HepG2 (cell line): ENCODE results near the gene CIITA. TPM values are rescaled to one million over a fixed set of nuclear protein-coding genes. Genes with fewer than 3 reads are reported as not detected.
"Not testable (repeated sequence)": the region's sequence is repeated elsewhere in the genome, so short reads cannot be mapped to it uniquely, and the experiment has no call there.

Source experiments
- ATAC-seq: fragments of 200-7000 bp; cut with Tn5 transposase; 3 replicates; pipeline ENCODE4 v1.9.1; 2020; ENCODE audit warnings: mild to moderate bottlenecking, moderate library complexity
- BruUV-seq: library from RNA; stranded (reverse); fragments of 400-500 nt; replicated peaks from 2 replicates; lab custom pipeline; 2021; lab: Mats Ljungman, UMichigan
- CTCF ChIA-PET: fragments of 300-600 bp; formaldehyde crosslinking; extraction: SDS; loops from one replicate; lab custom pipeline; 2021; ENCODE audit warnings: low total read pairs, inconsistent platforms, low intra/inter-chr PET ratio; lab: Yijun Ruan, JAX
- POLR2A ChIA-PET: fragments of 350-600 bp; sonication (Branson Sonifier 250); formaldehyde crosslinking; loops from one replicate; lab custom pipeline; 2020; ENCODE audit warnings: antibody characterized with exemption, inconsistent platforms; lab: Yijun Ruan, JAX
- DNase-seq: peaks from one replicate; pipeline ENCODE4 v3.0.0-alpha.2; 2015; ENCODE audit warnings: low spot score
- FAIRE-seq: peaks from 3 replicates; lab custom pipeline; 2011; peaks lifted over from hg19 to GRCh38; lab: Jason Lieb, UNC
- H2AFZ ChIP-seq: one replicate; pipeline ENCODE4 v1.6.1; 2011; ENCODE audit warnings: low read length, inconsistent platforms
- H3K27ac ChIP-seq: fragments of 300-600 bp; 3 replicates; pipeline ENCODE4 v1.8.0; 2011; ENCODE audit warnings: mixed run types, mild to moderate bottlenecking, mixed read lengths, low read length, inconsistent platforms; ENCODE audit not compliant: insufficient read depth; ENCODE audit errors: extremely low read length
- H3K27me3 ChIP-seq, 2 experiments: fragments of 200-600 bp in 1 of 2; 2 replicates in 1 of 2; 3 replicates in 1 of 2; pipeline versions ENCODE4 v1.6.0 to v1.8.0; 2011; ENCODE audit warnings: low read length in 2 of 2, mild to moderate bottlenecking in 2 of 2, moderate library complexity in 2 of 2, inconsistent platforms in 1 of 2; ENCODE audit not compliant: insufficient read depth in 2 of 2, control insufficient read depth in 1 of 2
- H3K36me3 ChIP-seq, 2 experiments: fragments of 200-600 bp in 1 of 2; replicated peaks in 1 of 2; 2 replicates in 1 of 2; 3 replicates in 1 of 2; pipeline versions ENCODE4 v1.5.1 to v1.8.0; 2011; ENCODE audit warnings: low read length in 2 of 2, inconsistent platforms in 1 of 2; ENCODE audit not compliant: insufficient read depth in 2 of 2, control insufficient read depth in 1 of 2
- H3K4me1 ChIP-seq: 2 replicates; pipeline ENCODE4 v1.5.1; 2012; ENCODE audit warnings: low read length, inconsistent platforms; ENCODE audit not compliant: insufficient read depth
- H3K4me2 ChIP-seq: 2 replicates; pipeline ENCODE4 v1.6.0; 2011; ENCODE audit warnings: low read depth, low read length, inconsistent platforms
- H3K4me3 ChIP-seq, 3 experiments: fragments of 200-600 bp in 1 of 3; sonication (generic), shearing (Covaris generic) in 1 of 3; replicated peaks in 1 of 3; 2 replicates each; pipeline ENCODE4 v1.5.1; 2011 to 2016; ENCODE audit warnings: low read length in 3 of 3, inconsistent platforms in 2 of 3, low read depth in 2 of 3, mild to moderate bottlenecking in 2 of 3, control low read depth in 1 of 3, mixed read lengths in 1 of 3; ENCODE audit not compliant: insufficient read depth in 1 of 3
- H3K79me2 ChIP-seq: one replicate; pipeline ENCODE4 v1.6.1; 2011; ENCODE audit warnings: low read length, inconsistent platforms; ENCODE audit not compliant: insufficient read depth
- H3K9ac ChIP-seq: 2 replicates; pipeline ENCODE4 v1.6.0; 2011; ENCODE audit warnings: mild to moderate bottlenecking, low read depth, low read length, inconsistent platforms; ENCODE audit not compliant: insufficient read depth
- H3K9me3 ChIP-seq: 2 replicates; pipeline ENCODE4 v1.5.1; 2012; ENCODE audit warnings: mild to moderate bottlenecking, low read length
- H4K20me1 ChIP-seq: 2 replicates; pipeline ENCODE4 v1.6.0; 2011; ENCODE audit warnings: inconsistent platforms, mild to moderate bottlenecking, low read length, moderate library complexity; ENCODE audit not compliant: insufficient read depth
- NR1H2 ChIP-seq: sonication (generic); formaldehyde crosslinking; IDR thresholded peaks from 2 replicates; pipeline ENCODE4 v1.8.1; 2022; ENCODE audit warnings: low read depth, missing genetic modification reagents, borderline replicate concordance
- NR2F2 ChIP-seq: IDR thresholded peaks from 2 replicates; pipeline ENCODE4 v1.6.1; 2012; ENCODE audit warnings: low read depth, inconsistent platforms, borderline replicate concordance
- SIX4 ChIP-seq: sonication (generic); formaldehyde crosslinking; IDR thresholded peaks from 2 replicates; pipeline ENCODE4 v1.4.0; 2020; ENCODE audit warnings: missing genetic modification reagents
- ZNF121 ChIP-seq: sonication (generic); formaldehyde crosslinking; IDR thresholded peaks from 2 replicates; pipeline ENCODE4 v1.5.0; 2020; ENCODE audit warnings: mild to moderate bottlenecking, missing genetic modification reagents
- ZNF282 ChIP-seq: fragments of 450-650 bp; IDR thresholded peaks from 2 replicates; pipeline ENCODE4 v1.6.1; 2018; ENCODE audit not compliant: partially characterized antibody
- ZNF615 ChIP-seq: sonication (generic); formaldehyde crosslinking; IDR thresholded peaks from 2 replicates; pipeline ENCODE4 v1.5.0; 2020; ENCODE audit warnings: mild to moderate bottlenecking, missing genetic modification reagents, borderline replicate concordance
- WGBS: methylation state at CpG from one replicate; pipeline ENCODE4 v1.1.6; 2017; ENCODE audit warnings: low lambda C conversion rate; 5-methylcytosine and 5-hydroxymethylcytosine counted together
- in situ Hi-C: cut with HindIII; loops from 2 replicates; pipeline ENCODE4 v1.10.0; 2017; ENCODE audit warnings: low pct_unique_long_range_greater_than_20kb; ENCODE audit not compliant: extremely low pct_ligation_motif_present
- intact Hi-C: fragments of 100-400 bp; cut with micrococcal nuclease; formaldehyde crosslinking; loops from one replicate; pipeline ENCODE4 v1.10.0; 2022; ENCODE audit not compliant: unreplicated experiment
- polyA plus RNA-seq, 8 experiments: library from polyadenylated mRNA; depleted of rRNA in 3 of 8; stranded (reverse) in 7 of 8; unstranded in 1 of 8; fragments of >200 nt; fragmentation: Illumina TruSeq in 4 of 8; extraction: Trizol in 4 of 8; gene quantifications; 2 replicates each; pipeline versions ENCODE4 v1.2.1 to v1.2.3, GENCODE V29; 2011 to 2016; ENCODE audit warnings: low read depth in 4 of 8, missing spikeins in 1 of 8, mixed read lengths in 1 of 8; ENCODE audit not compliant: insufficient read depth in 1 of 8
- total RNA-seq, 5 experiments: library from RNA; depleted of rRNA; stranded (reverse); fragments of >200 nt; fragmentation: Illumina TruSeq; extraction: Trizol; gene quantifications; 2 replicates each; pipeline ENCODE4 v1.2.3, GENCODE V29; 2016; ENCODE audit warnings: low read depth in 1 of 5
- TF ChIP-seq, protein P1 (sequence below): fragments of 450-650 bp; IDR thresholded peaks from 2 replicates; pipeline ENCODE4 v1.6.1; 2016
- TF ChIP-seq, protein P2 (sequence below): sonication (generic); formaldehyde crosslinking; IDR thresholded peaks from 2 replicates; pipeline ENCODE4 v1.4.0; 2020; ENCODE audit warnings: missing genetic modification reagents

Gene CIITA
- total and polyA plus RNA-seq, 2 of the 13 experiments (the other 11 are each of a cell fraction or from before 2014, with no cell fraction given): 0.08 to 0.09 TPM

DNA sequence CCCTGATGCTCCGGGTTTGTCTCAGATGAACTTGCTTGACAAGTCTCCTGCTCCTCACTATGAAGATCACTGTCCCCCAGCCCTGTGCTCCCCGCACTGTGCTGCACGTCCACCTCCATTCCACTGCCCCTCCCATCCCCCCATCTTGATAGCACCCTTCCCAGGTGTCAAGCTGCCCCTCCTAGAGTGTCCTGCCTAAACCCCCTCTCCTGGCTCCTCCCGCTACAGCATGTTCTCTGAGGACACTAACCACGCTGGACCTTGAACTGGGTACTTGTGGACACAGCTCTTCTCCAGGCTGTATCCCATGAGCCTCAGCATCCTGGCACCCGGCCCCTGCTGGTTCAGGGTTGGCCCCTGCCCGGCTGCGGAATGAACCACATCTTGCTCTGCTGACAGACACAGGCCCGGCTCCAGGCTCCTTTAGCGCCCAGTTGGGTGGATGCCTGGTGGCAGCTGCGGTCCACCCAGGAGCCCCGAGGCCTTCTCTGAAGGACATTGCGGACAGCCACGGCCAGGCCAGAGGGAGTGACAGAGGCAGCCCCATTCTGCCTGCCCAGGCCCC lies 46.7 kb downstream of the CIITA start (continued):
- TF ChIP-seq SIX4 (CRISPR knock-in tag) (no peak), NR2F2 (no peak), NR1H2 (CRISPR knock-in tag) (no peak)

DNA sequence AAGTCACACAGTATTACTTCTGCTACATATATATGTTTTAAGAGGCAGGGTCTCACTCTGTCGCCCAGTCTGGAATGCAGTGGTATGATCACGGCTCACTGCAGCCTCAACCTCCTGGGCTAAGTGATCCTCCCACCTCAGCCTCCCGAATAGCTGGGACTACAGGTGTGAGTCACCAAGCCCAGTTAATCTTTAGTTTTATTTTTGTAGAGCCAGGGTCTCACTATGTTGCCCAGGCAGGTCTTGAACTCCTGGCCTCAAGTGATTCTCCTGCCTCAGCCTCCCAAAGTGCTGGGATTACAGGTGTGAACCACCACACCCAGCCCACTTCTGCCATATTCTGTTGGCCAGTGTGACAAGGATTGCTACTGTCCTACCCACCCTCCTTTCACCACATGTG lies 48.3 kb downstream of the CIITA start:
- H3K27ac ChIP-seq, ATAC-seq, H2AFZ ChIP-seq, H3K4me2 ChIP-seq, H3K4me3 ChIP-seq, H3K9ac ChIP-seq, BruUV-seq, H3K79me2 ChIP-seq, DNase-seq, H4K20me1 ChIP-seq, in situ Hi-C loops, H3K9me3 ChIP-seq, H3K27me3 ChIP-seq, intact Hi-C loops, CTCF ChIA-PET, FAIRE-seq: not testable (repeated sequence)
- WGBS: 97% methylated on average over 3 of the region's 3 CpGs
- peak; percentile 83 for TF ChIP-seq ZNF121 (CRISPR knock-in tag)
- POLR2A ChIA-PET: interaction anchor here (1.4 kb wide), 1 partner anchor 16 kb away, joined by 3 read pairs; no protein-coding TSS in a partner anchor
- H3K36me3 ChIP-seq: peaks cover 18 to 36% of the 10 kb centered on the region in 2 experiments
- peaks cover 33% of the 10 kb centered on the region for H3K4me1 ChIP-seq

DNA sequence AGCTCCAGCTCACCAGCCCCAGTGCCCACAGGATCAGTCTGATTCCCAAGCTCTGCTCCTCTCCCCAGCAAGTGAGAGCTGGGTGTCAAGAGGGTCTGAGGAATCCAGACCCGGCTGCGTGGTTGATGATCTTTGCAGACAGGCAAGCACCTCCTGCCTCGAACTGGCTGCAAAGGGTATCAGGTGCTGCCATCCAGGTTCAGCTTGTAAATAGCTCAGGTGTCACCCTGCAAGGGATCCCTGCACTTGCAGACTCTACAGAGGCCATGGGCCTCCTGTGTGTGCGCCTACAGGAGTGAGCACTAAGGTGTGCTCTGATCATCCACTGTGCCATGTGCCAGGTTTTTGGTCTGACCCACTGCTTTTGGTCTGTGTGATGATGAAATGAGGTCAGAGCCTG lies 49.1 kb downstream of the CIITA start:
- peaks cover 33% of the 10 kb centered on the region for H3K4me1 ChIP-seq
- H3K9me3 ChIP-seq: no peaks in the 10 kb centered on the region
- BruUV-seq: no TSS peak
- no peak overlapping the region for H3K4me3 ChIP-seq
- no peaks in the 10 kb centered on the region for H4K20me1 ChIP-seq
- 97% methylated on average over 4 of the region's 4 CpGs for WGBS
- no peak overlapping the region for H3K4me2 ChIP-seq
- intact Hi-C loops: no loop called here
- in situ Hi-C loops: no loop called here
- H3K36me3 ChIP-seq: peaks cover 18 to 43% of the 10 kb centered on the region in 2 experiments
- H3K79me2 ChIP-seq: no peaks in the 10 kb centered on the region
- no peaks in the 10 kb centered on the region for H3K27me3 ChIP-seq
- no peak for TF ChIP-seq ZNF615 (CRISPR knock-in tag)
- TF ChIP-seq, protein P1, sequence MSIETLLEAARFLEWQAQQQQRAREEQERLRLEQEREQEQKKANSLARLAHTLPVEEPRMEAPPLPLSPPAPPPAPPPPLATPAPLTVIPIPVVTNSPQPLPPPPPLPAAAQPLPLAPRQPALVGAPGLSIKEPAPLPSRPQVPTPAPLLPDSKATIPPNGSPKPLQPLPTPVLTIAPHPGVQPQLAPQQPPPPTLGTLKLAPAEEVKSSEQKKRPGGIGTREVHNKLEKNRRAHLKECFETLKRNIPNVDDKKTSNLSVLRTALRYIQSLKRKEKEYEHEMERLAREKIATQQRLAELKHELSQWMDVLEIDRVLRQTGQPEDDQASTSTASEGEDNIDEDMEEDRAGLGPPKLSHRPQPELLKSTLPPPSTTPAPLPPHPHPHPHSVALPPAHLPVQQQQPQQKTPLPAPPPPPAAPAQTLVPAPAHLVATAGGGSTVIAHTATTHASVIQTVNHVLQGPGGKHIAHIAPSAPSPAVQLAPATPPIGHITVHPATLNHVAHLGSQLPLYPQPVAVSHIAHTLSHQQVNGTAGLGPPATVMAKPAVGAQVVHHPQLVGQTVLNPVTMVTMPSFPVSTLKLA: no peak
- no peak for TF ChIP-seq ZNF121 (CRISPR knock-in tag)
- TF ChIP-seq, protein P2, sequence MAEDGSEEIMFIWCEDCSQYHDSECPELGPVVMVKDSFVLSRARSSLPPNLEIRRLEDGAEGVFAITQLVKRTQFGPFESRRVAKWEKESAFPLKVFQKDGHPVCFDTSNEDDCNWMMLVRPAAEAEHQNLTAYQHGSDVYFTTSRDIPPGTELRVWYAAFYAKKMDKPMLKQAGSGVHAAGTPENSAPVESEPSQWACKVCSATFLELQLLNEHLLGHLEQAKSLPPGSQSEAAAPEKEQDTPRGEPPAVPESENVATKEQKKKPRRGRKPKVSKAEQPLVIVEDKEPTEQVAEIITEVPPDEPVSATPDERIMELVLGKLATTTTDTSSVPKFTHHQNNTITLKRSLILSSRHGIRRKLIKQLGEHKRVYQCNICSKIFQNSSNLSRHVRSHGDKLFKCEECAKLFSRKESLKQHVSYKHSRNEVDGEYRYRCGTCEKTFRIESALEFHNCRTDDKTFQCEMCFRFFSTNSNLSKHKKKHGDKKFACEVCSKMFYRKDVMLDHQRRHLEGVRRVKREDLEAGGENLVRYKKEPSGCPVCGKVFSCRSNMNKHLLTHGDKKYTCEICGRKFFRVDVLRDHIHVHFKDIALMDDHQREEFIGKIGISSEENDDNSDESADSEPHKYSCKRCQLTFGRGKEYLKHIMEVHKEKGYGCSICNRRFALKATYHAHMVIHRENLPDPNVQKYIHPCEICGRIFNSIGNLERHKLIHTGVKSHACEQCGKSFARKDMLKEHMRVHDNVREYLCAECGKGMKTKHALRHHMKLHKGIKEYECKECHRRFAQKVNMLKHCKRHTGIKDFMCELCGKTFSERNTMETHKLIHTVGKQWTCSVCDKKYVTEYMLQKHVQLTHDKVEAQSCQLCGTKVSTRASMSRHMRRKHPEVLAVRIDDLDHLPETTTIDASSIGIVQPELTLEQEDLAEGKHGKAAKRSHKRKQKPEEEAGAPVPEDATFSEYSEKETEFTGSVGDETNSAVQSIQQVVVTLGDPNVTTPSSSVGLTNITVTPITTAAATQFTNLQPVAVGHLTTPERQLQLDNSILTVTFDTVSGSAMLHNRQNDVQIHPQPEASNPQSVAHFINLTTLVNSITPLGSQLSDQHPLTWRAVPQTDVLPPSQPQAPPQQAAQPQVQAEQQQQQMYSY (CRISPR knock-in tag): 0 out of 2 replicates have a peak, but pooled peaks have one; percentile 43
- TF ChIP-seq ZNF282: no peak
- ATAC-seq: no peak
- CTCF ChIA-PET: no interaction called here
- no peak overlapping the region for H3K27ac ChIP-seq
- POLR2A ChIA-PET: interaction anchor here (1.2 to 1.5 kb wide), 3 partner anchors 15 to 19 kb away, joined by 3 to 6 read pairs (median 4); partner anchors contain the start of gene DEXI
- H2AFZ ChIP-seq: no peak overlapping the region
- H3K9ac ChIP-seq: no peak overlapping the region
- no peak for FAIRE-seq
- DNase-seq: no peak
